K562 treated with DMSO at 1 percent for 12 hours (cell line): Measurements from ENCODE around the gene ZNF133. TPM values are rescaled to one million over a fixed set of nuclear protein-coding genes. Genes with fewer than 3 reads are reported as not detected.

Experiments
- total RNA-seq: library from RNA; unstranded; fragments of 300-600 nt; gene quantifications from 2 replicates; pipeline ENCODE4 v1.2.3, GENCODE V29; 2022; ENCODE audit not compliant: insufficient read depth

ZNF133 gene
- 6.1 and 6.5 TPM in 2 replicates for total RNA-seq

GRCh38 chr20:18287915-18288748 lies at the start of gene ZNF133:
ZNF133 (plus strand) TSS chr20:18288527; CDS start chr20:18305687, 17,160 bp downstream.

Other genes with a start within 250 kb of the ZNF133 start
- not detected in 2 replicates for gene OVOL2, start 230.6 kb upstream of the ZNF133 start, total RNA-seq
- gene KAT14, start 150.7 kb upstream of the ZNF133 start, total RNA-seq = 2.1 and 5.2 TPM in 2 replicates
- 10.3 and 11.5 TPM in 2 replicates for gene PET117, start 150.7 kb upstream of the ZNF133 start, total RNA-seq
- 0.49 TPM in 1 of 2 replicates, not detected in the other for gene DZANK1, start 178.5 kb downstream of the ZNF133 start, total RNA-seq
- gene POLR3F, start 178.9 kb downstream of the ZNF133 start, total RNA-seq = 3.4 and 8.4 TPM in 2 replicates
- 0.85 and 1.3 TPM in 2 replicates for gene RBBP9, start 208.7 kb downstream of the ZNF133 start, total RNA-seq
- gene SEC23B, start 219.4 kb downstream of the ZNF133 start, total RNA-seq = 28.8 and 51.6 TPM in 2 replicates